Skin epidermis (tissue), 12 donors: ENCODE results near the gene NFILZ.
A peak's percentile ranks its signal among the peaks of the same experiment; 100 is the strongest.
"Not testable (repeated sequence)": the region's sequence is repeated elsewhere in the genome, so short reads cannot be mapped to it uniquely, and the experiment has no call there.

Experiments used
- H3K27ac ChIP-seq, 21 experiments: fragments of 200-600 bp; sonication (generic) in 11 of 21; one replicate each; pipeline ENCODE4 v1.5.0; 2020; ENCODE audit warnings: mild to moderate bottlenecking in 3 of 21, inconsistent platforms in 2 of 21, moderate library complexity in 2 of 21
- H3K4me3 ChIP-seq, 7 experiments: fragments of 200-600 bp; sonication (generic) in 2 of 7; one replicate each; pipeline ENCODE4 v1.5.0; 2020; ENCODE audit warnings: inconsistent platforms in 2 of 7, mild to moderate bottlenecking in 2 of 7, moderate library complexity in 1 of 7

The NFILZ gene

DNA sequence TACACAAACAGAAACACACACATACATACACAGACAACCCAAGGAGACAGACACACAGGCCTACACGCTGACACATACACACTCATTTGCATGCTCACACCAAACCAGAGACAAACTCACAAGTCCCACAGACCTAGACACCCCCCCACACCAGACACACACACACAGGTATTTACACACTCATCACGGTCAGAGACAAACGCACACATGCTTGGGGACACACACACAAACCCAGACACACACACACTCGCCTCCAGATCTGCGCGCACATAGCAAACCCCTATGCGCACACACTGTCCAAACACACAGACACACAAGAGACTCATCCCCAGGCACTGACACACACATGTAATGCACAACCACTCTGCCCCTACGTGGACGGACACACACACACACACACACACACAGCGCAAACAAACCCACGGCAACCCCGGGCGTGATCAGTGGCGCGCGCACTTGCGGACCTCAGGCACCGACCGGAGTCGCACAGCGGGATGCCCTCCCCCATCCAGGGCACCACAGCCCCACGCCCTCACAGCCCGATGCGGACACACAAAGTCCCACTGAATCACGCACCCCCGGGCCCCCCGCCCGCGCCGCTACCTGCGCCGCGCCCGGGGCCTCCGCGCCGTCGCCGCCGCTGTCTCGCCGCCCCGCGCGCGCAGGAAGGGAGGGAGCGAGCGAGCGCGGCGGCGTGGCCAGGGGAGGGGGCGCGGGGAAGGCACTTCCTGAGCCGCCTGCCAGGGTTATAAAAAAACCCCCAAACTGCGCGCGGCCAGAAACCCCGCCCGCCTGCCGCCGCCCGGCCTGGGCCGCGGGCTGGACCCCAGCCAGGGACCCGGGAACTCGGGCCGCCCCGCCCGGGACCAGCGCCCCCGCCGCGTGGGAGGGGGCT, 20.1 kb upstream of the NFILZ start, which contains the start of gene ADAMTS10:
Gene ADAMTS10 (minus strand): TSS at position 675 of the 895 bp plus-strand sequence. CDS start 5,005 bp downstream, outside the sequence.
- Histone ChIP-seq H3K27ac (peak within 1 kb of the TSS; percentile 31 to 93 (median 73)), H3K4me3 (peak within 1 kb of the TSS; percentile 19 to 55 (median 44))

DNA sequence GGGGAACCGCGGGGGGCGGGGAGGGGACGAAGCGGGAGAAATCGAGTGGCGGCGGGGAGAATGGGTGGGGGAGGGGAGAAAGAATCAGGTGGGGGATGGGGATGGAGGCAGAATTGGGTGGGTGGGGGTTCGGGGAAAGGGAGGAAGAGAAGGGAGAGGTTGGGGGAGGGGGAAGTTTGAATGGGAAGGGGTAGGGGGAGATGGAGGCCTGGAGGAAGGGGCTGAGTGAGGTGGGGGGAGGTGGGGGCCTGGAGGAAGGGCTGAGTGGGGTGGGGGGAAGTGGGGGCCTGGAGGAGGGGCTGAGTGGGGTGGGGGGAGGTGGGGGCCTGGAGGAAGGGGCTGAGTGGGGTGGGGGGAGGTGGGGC, 19.5 kb upstream of the NFILZ start:
- H3K4me3 ChIP-seq: peak overlapping the region; percentile 19 to 55 (median 44)
- peak overlapping the region in 15 of 21 experiments; percentile 50 to 93 (median 82) for H3K27ac ChIP-seq

- Histone ChIP-seq H3K27ac (peak overlapping the region in 7 of 21 experiments; percentile 7 to 81 (median 49)), H3K4me3 (no peak overlapping the region)
Measured at GRCh38 chr19:8611391-8611876, 19.0 kb upstream of the NFILZ start.

- Histone ChIP-seq H3K27ac (peak overlapping the region in 7 of 21 experiments; percentile 7 to 81 (median 49)), H3K4me3 (no peak overlapping the region)
Measured at GRCh38 chr19:8611877-8612806, 18.3 kb upstream of the NFILZ start.

DNA sequence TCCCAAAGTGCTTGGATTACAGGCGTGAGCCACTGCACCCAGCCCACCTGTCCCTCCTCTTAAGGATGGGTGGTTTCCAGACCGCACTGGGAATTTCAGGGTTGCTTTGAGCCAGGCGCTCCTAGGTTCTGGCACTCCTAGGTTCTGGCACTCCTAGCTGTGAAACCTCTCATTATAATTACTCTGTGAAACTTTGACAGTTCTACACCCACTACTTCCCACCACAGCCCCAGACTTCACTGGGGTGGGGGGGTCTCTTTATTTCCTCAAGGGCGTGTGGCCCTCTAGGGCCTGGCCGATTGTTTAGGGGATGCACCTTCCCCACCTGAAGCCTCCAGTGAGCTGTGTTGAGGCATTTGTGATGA, 17.6 kb upstream of the NFILZ start:
- Histone ChIP-seq H3K4me3 (no peak overlapping the region), H3K27ac (peak overlapping the region in 1 of 21 experiments; percentile 34)

- Histone ChIP-seq H3K4me3 (no peak overlapping the region), H3K27ac (no peak overlapping the region)
Measured at GRCh38 chr19:8614455-8614854, 16.0 kb upstream of the NFILZ start.

DNA sequence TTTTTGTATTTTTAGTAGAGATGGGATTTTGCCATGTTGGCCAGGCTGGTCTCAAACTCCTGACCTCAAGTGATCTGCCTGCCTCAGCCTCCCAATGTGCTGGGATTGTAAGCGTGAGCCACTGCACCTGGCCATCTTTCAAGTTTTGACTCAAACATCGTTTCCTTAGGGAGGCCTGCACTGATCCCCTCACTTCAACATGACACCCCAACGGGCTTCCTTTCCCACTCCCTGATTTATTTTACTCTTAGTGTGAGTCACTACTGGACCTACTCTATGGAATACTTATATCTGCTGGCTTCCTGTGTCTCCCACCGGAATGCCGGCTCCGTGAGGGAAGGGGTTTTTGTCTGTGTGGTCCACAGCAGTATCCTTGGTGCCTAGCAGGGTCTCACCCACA, 15.4 kb upstream of the NFILZ start:
- H3K27ac ChIP-seq: peak overlapping the region in 1 of 21 experiments; percentile 31
- no peak overlapping the region for H3K4me3 ChIP-seq

- H3K4me3 ChIP-seq: no peak overlapping the region
- no peak overlapping the region for H3K27ac ChIP-seq
Measured at GRCh38 chr19:8615813-8616596, 14.4 kb upstream of the NFILZ start.

DNA sequence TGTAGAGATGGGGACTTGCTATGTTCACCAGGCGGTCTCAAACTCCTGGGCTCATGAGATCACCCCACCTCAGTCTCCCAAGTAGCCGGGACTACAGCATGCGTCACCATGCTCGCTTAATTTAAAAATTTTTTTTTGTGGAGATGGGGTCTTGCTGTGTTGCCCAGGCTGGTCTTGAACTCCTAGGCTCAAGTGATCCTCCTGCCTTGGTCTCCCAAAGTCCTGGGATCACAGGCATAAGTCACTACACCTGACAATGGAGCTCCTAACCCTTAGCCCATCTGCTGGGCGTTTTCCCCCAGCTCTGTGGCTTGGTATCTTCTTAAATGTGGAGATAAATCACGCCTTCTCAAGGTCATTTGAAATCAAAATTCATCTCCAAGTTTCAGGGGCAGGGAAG, 13.6 kb upstream of the NFILZ start:
- Histone ChIP-seq H3K27ac (no peak overlapping the region), H3K4me3 (no peak overlapping the region)

DNA sequence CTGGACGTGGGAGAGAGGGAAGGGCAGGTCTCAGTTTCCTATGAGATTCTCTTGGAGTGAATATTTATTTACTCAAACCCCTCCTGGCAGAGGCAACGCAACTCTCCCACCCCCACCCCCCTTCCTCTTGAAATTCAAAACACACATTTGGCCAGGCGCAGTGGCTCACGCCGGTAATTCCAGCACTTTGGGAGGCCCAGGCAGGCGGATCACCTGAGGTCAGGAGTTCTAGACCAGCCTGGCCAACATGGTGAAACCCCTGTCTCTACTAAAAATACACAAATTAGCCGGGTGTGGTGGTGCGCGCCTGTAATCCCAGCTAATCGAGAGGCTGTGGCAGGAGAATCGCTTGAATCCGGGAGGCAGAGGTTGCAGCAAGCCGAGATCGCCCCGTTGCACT, 13.1 kb upstream of the NFILZ start:
- not testable (repeated sequence) for H3K27ac ChIP-seq, H3K4me3 ChIP-seq

DNA sequence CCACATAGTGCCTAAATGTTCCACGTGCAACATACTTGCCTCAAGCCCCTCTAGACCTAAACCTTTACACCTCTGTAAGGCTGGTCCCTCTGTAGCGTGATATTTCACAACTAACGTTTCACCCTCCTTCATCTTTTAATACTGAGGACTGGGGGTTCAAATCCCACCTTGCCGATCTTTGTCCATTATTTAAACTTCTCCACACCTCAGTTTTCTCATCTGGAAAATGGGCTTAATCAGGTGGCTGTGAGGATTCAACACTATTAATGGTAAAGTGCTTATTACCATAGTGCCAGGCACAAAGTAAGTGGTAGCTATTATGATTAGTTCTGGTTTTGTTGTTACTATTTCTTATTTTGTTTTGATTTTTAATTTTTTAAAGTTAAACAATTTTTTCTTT, 12.4 kb upstream of the NFILZ start:
- Histone ChIP-seq H3K27ac (no peak overlapping the region), H3K4me3 (no peak overlapping the region)

GRCh38 chr19:8618751-8619150, 11.7 kb upstream of the NFILZ start:
- Histone ChIP-seq H3K4me3 (no peak overlapping the region), H3K27ac (no peak overlapping the region)

DNA sequence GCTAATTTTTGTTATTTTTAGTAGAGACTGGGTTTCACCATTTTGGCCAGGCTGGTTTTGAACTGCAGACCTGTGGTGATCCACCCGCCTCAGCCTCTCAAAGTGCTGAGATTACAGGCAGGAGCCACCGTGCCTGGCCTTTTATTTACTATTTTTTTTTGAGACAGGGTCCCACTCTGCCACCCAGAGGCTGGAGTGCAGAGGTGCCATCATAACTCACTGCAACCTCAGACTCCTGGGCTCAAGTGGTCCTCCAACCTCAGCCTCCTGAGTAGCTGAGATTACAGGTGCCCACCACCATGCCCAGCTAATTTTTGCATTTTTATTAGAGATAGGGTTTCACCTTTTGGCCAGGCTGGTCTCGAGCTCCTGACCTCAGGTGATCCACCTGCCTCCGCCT, 7.5 kb upstream of the NFILZ start:
- H3K27ac ChIP-seq, H3K4me3 ChIP-seq: not testable (repeated sequence)

DNA sequence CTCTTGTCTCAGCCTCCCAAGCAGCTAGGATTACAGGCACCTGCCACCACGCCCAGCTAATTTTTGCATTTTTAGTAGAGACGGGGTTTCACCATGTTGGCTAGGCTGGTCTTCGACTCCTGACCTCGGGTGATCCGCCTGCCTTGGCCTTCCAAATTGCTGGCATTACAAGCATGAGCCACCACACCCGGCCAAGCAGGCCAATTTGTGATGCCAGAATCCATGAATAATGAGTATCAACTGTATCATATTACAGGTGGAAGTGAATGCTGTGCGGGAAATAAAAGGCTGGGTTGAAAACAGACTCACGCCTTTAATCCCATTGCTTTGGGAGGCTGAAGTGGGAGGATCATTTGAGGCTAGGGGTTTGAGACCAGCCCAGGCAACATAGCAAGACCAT, 3.6 kb upstream of the NFILZ start:
- H3K27ac ChIP-seq: no peak overlapping the region
- H3K4me3 ChIP-seq: no peak overlapping the region

DNA sequence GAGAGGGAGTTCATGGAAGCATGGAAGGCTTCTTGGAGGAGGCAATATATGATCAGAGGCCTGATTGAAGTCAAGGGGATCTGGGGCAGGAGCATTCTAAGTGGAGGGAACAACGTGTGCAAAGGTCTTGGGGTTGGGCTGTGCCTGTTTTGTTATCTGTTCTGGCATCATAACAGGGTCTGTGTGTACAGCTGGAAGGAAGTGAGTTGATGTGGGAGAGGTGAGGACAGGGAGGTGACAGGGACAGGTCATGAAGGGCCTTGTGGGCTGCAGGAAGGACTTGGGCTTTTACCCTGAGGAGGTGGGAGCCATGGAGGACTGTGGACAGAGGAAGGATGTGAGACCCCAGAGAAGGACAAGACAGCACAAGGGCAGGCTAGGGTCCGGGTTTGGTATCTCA, 1.2 kb upstream of the NFILZ start:
- Histone ChIP-seq H3K27ac (no peak overlapping the region), H3K4me3 (no peak overlapping the region)

DNA sequence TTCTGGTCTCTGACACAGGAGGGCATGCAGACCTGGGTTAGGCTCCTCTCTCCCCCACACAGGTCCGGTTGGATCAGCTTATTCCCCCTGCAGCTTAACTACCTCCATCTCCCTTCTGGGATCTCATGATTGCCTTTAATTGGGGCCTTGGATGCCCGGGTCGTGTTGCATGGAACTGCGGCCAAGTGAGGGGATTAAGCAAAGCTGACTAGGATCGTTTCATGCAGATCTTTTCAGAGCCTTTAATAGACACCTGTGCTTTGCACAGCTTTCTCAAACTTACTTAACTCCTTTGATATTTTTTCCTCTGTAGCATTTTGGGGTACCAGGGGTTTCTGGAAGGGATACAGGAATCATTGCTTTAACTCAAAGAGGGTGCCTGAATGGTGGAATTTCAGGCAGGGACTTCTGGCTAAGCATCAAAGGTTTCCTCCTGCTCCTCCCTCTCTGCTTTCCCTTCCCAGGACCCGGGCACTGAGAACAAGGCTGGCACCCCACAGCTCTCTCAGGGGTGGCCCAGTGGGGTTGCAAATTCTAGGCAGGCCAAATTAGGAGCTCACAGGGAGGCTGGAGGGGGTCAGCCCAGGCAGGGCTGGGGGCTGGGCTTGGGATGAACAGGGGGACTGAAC, 477 bp downstream of the NFILZ start:
- Histone ChIP-seq H3K4me3 (no peak overlapping the region), H3K27ac (peak overlapping the region in 9 of 21 experiments; percentile 3 to 63 (median 29))

DNA sequence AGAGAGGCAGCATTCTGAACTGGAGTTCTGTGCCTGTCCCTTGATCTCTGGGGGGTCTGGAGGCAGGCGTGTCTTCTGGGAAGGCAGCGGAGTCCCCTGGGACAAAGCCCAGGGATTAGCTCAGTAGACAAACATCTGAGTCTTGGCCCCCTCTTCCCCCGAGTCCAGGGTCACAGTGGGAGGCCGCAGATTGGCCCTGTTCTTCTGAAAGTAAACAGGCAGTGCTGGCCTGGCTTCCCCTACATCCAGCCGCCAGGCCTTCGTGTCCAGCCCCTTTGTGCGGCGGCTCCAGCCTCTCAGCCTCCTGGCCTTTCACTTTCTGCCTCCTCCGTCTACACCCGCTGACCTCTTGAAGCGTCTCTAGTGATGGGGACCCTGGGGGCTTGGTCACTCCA, 989 bp downstream of the NFILZ start:
- H3K27ac ChIP-seq: peak overlapping the region in 8 of 21 experiments; percentile 3 to 63 (median 27)
- H3K4me3 ChIP-seq: no peak overlapping the region

DNA sequence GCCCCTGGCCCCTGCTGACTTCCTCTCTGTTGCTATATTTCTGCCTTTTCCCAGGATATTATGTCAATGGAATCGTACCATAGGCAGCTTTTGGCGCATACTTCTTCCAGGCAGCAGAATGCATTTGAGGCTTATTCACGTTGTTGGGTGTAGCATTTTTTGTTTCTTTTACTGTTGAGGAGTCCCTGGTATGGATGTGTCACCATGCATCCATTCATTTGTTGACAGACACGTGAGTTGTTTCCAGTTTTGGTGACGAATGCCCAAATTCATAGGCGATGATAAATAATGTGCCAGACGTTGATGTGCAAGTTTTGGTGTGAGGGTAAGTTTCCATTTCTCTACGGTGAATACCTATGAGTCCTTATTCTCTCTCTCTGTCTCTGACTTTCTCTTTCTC, 5.0 kb downstream of the NFILZ start:
- Histone ChIP-seq H3K27ac (no peak overlapping the region), H3K4me3 (no peak overlapping the region)

- not testable (repeated sequence) for H3K27ac ChIP-seq, H3K4me3 ChIP-seq
Measured at GRCh38 chr19:8637070-8637469, 6.6 kb downstream of the NFILZ start.
